C4-2B (cell line): Measurements from ENCODE around the gene RASAL1.

Experiments
- ZFX ChIP-seq: fragments of 450-650 bp; IDR thresholded peaks from 2 replicates; pipeline ENCODE4 v1.6.1; 2017
- TF ChIP-seq, protein P1 (sequence below): fragments of 450-650 bp; conservative IDR thresholded peaks from 2 replicates; pipeline ENCODE4 v1.5.1; 2017; ENCODE audit warnings: mild to moderate bottlenecking

DNA sequence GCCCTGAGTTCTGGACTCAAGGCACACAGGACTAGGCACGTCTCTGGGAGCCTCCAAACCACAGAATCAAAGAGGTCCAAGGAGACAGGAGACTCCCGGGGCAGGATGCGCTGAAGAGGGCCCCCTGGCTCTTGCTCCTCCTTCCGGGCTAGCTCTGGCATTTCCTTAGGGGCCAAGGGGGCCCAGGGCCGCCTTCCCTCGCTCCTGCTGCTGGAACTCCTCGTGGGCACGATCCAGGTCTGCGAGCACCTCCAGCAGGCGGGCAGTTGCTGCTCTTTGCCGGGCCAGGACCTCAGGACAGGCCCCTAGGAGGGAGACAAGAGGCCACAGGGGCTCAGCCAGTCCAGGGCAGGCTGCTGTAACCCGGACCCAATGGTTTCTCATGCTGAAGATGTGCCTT lies 35.8 kb downstream of the RASAL1 start:
- TF ChIP-seq, protein P1, sequence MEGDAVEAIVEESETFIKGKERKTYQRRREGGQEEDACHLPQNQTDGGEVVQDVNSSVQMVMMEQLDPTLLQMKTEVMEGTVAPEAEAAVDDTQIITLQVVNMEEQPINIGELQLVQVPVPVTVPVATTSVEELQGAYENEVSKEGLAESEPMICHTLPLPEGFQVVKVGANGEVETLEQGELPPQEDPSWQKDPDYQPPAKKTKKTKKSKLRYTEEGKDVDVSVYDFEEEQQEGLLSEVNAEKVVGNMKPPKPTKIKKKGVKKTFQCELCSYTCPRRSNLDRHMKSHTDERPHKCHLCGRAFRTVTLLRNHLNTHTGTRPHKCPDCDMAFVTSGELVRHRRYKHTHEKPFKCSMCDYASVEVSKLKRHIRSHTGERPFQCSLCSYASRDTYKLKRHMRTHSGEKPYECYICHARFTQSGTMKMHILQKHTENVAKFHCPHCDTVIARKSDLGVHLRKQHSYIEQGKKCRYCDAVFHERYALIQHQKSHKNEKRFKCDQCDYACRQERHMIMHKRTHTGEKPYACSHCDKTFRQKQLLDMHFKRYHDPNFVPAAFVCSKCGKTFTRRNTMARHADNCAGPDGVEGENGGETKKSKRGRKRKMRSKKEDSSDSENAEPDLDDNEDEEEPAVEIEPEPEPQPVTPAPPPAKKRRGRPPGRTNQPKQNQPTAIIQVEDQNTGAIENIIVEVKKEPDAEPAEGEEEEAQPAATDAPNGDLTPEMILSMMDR = no peak
- TF ChIP-seq ZFX = no peak
